OCI-LY3 (cell line): ENCODE measurements around the gene RGS4.

ENCODE experiments used
- H2AFZ ChIP-seq: fragments of 200-600, 300-600 bp; shearing (Covaris generic); 2 replicates; pipeline ENCODE4 v1.6.0; 2014; ENCODE audit warnings: antibody characterized with exemption, low read depth, low read length
- H3K27ac ChIP-seq: fragments of 200-600, 300-600 bp; sonication (generic); 2 replicates; pipeline ENCODE4 v1.5.1; 2014; ENCODE audit warnings: mild to moderate bottlenecking, low read length, moderate library complexity, mixed read lengths
- H3K27me3 ChIP-seq: fragments of 200-600, 300-600 bp; sonication (generic); 2 replicates; pipeline ENCODE4 v1.6.1; 2014; ENCODE audit warnings: low read depth, low read length, mixed read lengths
- H3K36me3 ChIP-seq: fragments of 200-600, 300-600 bp; sonication (generic); replicated peaks from 2 replicates; pipeline ENCODE3; 2014; ENCODE audit warnings: low read depth, low read length, mixed read lengths
- H3K4me1 ChIP-seq: fragments of 300-600, 200-600 bp; sonication (generic); 2 replicates; pipeline ENCODE4 v1.6.1; 2014; ENCODE audit warnings: low read length, mixed read lengths
- H3K4me2 ChIP-seq: fragments of 200-600, 300-600 bp; sonication (generic); 2 replicates; pipeline ENCODE4 v1.6.1; 2014; ENCODE audit warnings: low read length, mixed read lengths
- H3K4me3 ChIP-seq: fragments of 300-600, 200-600 bp; sonication (generic); 2 replicates; pipeline ENCODE4 v1.5.1; 2014; ENCODE audit warnings: antibody characterized with exemption, mild to moderate bottlenecking, low read length, moderate library complexity
- H3K79me2 ChIP-seq: fragments of 300-600, 200-600 bp; shearing (Covaris generic); 2 replicates; pipeline ENCODE4 v1.6.1; 2014; ENCODE audit warnings: mild to moderate bottlenecking, low read length, mixed read lengths
- H3K9ac ChIP-seq: fragments of 300-600, 200-600 bp; shearing (Covaris generic); 2 replicates; pipeline ENCODE4 v1.6.0; 2014; ENCODE audit warnings: mild to moderate bottlenecking, low read length, moderate library complexity
- H3K9me3 ChIP-seq: fragments of 200-600, 300-600 bp; shearing (Covaris generic); 2 replicates; pipeline ENCODE4 v1.6.1; 2014; ENCODE audit warnings: low read length, mixed read lengths; ENCODE audit not compliant: insufficient read depth
- H4K20me1 ChIP-seq: fragments of 200-600, 300-600 bp; sonication (generic); 2 replicates; pipeline ENCODE4 v1.6.1; 2016; ENCODE audit warnings: low read length, mixed read lengths; ENCODE audit not compliant: insufficient read depth
- EZH2phosphoT487 ChIP-seq: fragments of 200-600 bp; shearing (Covaris generic); IDR thresholded peaks from 2 replicates; pipeline ENCODE4 v1.6.1; 2018; ENCODE audit warnings: antibody characterized with exemption, mixed run types, low read depth
- TF ChIP-seq, protein P1 (sequence below): fragments of 200-600, 300-600 bp; sonication (generic); IDR thresholded peaks from 2 replicates; pipeline ENCODE4 v1.5.1; 2014; ENCODE audit warnings: antibody characterized with exemption, low read length, low read depth

Gene RGS4

DNA sequence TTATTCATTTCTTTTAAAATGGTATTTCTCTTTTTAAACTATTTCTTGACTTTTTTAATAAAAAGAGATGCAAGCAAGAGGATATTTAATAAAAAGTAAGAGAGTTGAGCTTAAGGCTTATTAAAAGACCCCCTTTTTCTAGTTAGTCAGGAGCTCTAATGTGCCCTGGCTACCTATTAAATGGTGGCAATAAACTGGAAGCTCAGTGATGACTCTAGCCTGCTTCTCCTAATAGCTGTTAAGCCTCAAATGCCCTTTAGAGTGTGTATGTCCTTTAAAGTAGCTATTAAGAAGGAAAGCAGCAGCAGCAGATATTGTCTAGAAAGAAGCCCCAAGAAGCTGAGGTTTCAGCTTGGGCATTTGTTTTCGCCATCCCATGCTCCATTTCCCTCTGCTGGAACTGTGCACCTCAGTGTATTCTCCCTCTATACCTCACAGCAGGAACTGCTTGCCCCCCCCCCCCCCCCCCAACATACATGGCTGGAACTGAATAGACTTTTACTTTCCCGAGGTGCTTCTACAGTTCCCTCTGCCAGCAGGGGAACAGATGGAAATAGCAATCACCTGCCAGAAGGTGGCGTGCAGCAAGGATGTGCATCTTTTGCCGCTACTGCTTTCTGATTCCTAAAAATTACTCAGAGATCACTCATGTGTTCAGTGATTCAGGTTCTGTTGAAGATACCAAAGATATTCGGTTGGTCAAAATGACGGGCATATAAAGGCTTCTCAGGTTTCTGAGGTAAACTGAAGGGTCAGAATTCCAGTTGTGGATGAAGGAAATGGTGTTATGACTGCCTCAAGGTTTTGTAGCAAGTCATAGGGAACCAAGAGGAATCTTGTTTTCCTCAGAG, 2.5 kb downstream of the RGS4 start:
- peak overlapping the region; percentile 52 for H3K4me2 ChIP-seq
- no peak overlapping the region for H3K4me3 ChIP-seq
- no peaks in the 10 kb centered on the region for H4K20me1 ChIP-seq
- no peaks in the 10 kb centered on the region for H3K79me2 ChIP-seq
- peaks cover 2% of the 10 kb centered on the region; the same call in 1 of the 2 replicates for H3K4me1 ChIP-seq
- no peak overlapping the region for H3K27ac ChIP-seq
- H2AFZ ChIP-seq, result no peak overlapping the region; the same call in 1 of the 2 replicates
- TF ChIP-seq, protein P1, sequence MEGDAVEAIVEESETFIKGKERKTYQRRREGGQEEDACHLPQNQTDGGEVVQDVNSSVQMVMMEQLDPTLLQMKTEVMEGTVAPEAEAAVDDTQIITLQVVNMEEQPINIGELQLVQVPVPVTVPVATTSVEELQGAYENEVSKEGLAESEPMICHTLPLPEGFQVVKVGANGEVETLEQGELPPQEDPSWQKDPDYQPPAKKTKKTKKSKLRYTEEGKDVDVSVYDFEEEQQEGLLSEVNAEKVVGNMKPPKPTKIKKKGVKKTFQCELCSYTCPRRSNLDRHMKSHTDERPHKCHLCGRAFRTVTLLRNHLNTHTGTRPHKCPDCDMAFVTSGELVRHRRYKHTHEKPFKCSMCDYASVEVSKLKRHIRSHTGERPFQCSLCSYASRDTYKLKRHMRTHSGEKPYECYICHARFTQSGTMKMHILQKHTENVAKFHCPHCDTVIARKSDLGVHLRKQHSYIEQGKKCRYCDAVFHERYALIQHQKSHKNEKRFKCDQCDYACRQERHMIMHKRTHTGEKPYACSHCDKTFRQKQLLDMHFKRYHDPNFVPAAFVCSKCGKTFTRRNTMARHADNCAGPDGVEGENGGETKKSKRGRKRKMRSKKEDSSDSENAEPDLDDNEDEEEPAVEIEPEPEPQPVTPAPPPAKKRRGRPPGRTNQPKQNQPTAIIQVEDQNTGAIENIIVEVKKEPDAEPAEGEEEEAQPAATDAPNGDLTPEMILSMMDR, result peak; percentile 74
- TF ChIP-seq EZH2phosphoT487, result no peak
- no peaks in the 10 kb centered on the region for H3K36me3 ChIP-seq
- no peaks in the 10 kb centered on the region for H3K9me3 ChIP-seq
- H3K9ac ChIP-seq, result no peak overlapping the region
- peaks cover 55% of the 10 kb centered on the region for H3K27me3 ChIP-seq

DNA sequence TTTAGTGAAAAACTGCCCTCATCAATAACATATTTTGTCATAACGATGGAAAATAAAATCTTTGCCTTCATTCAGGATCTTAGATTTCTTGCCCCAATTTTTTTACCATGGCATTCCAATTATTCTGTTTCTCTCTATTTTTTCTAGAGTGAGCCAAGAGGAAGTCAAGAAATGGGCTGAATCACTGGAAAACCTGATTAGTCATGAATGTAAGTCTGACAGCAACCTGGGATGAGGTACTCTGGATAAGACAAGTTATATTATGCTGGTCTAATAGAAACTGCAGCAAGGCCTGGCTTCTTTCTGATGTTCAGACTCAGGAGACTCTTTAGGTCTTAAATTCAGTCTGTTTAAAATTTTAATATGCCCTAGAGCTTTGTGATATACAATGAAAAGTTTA, 3.5 kb downstream of the RGS4 start:
- no peaks in the 10 kb centered on the region for H3K79me2 ChIP-seq
- H4K20me1 ChIP-seq, result no peaks in the 10 kb centered on the region
- H3K4me3 ChIP-seq, result no peak overlapping the region
- TF ChIP-seq EZH2phosphoT487, result no peak
- TF ChIP-seq, protein P1, result no peak
- no peak overlapping the region for H3K9ac ChIP-seq
- no peak overlapping the region for H3K4me2 ChIP-seq
- no peaks in the 10 kb centered on the region for H3K9me3 ChIP-seq
- no peak overlapping the region for H2AFZ ChIP-seq
- H3K27ac ChIP-seq, result no peak overlapping the region
- no peaks in the 10 kb centered on the region for H3K36me3 ChIP-seq
- H3K4me1 ChIP-seq, result peaks cover 2% of the 10 kb centered on the region; the same call in 1 of the 2 replicates
- peaks cover 50% of the 10 kb centered on the region for H3K27me3 ChIP-seq

DNA sequence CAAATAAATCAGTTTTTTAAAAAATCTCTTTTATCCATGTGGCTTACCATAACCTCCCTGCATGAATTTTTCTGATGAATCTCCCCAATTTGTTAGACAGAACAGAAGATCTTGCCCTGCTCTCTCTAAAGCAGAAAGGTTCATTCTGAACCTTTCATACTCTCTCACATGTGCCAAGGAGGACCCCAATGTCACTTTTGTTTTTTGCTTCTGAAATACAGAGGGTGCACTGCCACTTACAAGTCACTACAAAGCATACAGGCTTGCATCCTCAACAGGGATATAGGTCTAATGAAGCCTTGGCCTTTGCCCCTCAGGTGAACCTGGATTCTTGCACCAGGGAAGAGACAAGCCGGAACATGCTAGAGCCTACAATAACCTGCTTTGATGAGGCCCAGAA, 4.8 kb downstream of the RGS4 start:
- H3K4me1 ChIP-seq, result peaks cover 2% of the 10 kb centered on the region; the same call in 1 of the 2 replicates
- no peaks in the 10 kb centered on the region for H3K79me2 ChIP-seq
- no peak overlapping the region for H3K27ac ChIP-seq
- TF ChIP-seq, protein P1, result no peak
- TF ChIP-seq EZH2phosphoT487, result no peak
- no peaks in the 10 kb centered on the region for H4K20me1 ChIP-seq
- H3K9ac ChIP-seq, result no peak overlapping the region
- no peak overlapping the region for H3K4me3 ChIP-seq
- peaks cover 39% of the 10 kb centered on the region for H3K27me3 ChIP-seq
- H2AFZ ChIP-seq, result no peak overlapping the region
- H3K36me3 ChIP-seq, result no peaks in the 10 kb centered on the region
- no peaks in the 10 kb centered on the region for H3K9me3 ChIP-seq
- no peak overlapping the region for H3K4me2 ChIP-seq

DNA sequence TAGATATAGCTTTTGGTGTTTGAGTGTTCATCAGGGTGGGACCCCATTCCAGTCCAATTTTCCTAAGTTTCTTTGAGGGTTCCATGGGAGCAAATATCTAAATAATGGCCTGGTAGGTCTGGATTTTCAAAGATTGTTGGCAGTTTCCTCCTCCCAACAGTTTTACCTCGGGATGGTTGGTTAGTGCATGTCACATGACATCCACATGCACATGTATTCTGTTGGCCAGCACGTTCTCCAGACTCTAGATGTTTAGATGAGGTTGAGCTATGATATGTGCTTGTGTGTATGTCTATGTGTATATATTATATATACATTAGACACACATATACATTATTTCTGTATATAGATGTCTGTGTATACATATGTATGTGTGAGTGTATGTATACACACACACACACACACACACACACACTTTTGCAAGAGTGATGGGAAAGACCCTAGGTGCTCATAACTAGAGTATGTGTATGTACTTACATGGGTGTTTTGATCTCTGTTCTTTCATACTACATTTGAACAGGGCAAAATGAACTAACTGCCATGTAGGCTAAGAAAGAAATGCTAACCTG, 5.6 kb downstream of the RGS4 start:
- H2AFZ ChIP-seq, result no peak overlapping the region
- no peaks in the 10 kb centered on the region for H3K36me3 ChIP-seq
- TF ChIP-seq, protein P1, result no peak
- no peak for TF ChIP-seq EZH2phosphoT487
- peaks cover 2% of the 10 kb centered on the region; the same call in 1 of the 2 replicates for H3K4me1 ChIP-seq
- H3K79me2 ChIP-seq, result no peaks in the 10 kb centered on the region
- H3K27ac ChIP-seq, result no peak overlapping the region
- peaks cover 31% of the 10 kb centered on the region for H3K27me3 ChIP-seq
- no peaks in the 10 kb centered on the region for H3K9me3 ChIP-seq
- no peak overlapping the region for H3K4me2 ChIP-seq
- H3K9ac ChIP-seq, result no peak overlapping the region
- H3K4me3 ChIP-seq, result no peak overlapping the region
- H4K20me1 ChIP-seq, result no peaks in the 10 kb centered on the region
